ENCODE measurements around the gene IBSP. TPM values are rescaled to one million over a fixed set of nuclear protein-coding genes. Genes with fewer than 3 reads are reported as not detected.

The IBSP gene
- total and polyA plus RNA-seq, 10 donors = not detected

- no peaks in the 10 kb centered on the region for H3K36me3 ChIP-seq
- peaks cover 0 to 38% (median 21%) of the 10 kb centered on the region in 6 donors for H3K4me1 ChIP-seq
- no peak for DNase-seq
- H3K27me3 ChIP-seq (replicated peaks in 1 of 7) = peaks cover 0 to 23% (median 0%) of the 10 kb centered on the region in 7 donors
- 23 to 34% (median 29%) methylated on average over 4 of the region's 4 CpGs for WGBS, 5 donors
- intact Hi-C loops (cut with DNase I; ENCODE audit: low total_unique reads) = loop anchor here (5.0 kb wide), 2 partner anchors 128 to 167 kb away; partner anchors contain the start of gene SPP1
- TF ChIP-seq POLR2A (IDR thresholded peaks at IDR 0.05) (no peak), CTCF (IDR thresholded peaks at IDR 0.05 in 8 of 11, conservative IDR thresholded peaks at IDR 0.05 in 3 of 11) (no peak), POLR2AphosphoS5 (IDR thresholded peaks at IDR 0.05) (no peak)
- peak overlapping the region in 1 of 8 donors; percentile 46 for H3K4me3 ChIP-seq
- H3K9me3 ChIP-seq = no peaks in the 10 kb centered on the region
- H3K27ac ChIP-seq = peak overlapping the region in 3 of 8 donors; percentile 41 to 84 (median 74)
Observed at GRCh38 chr4:87849612-87850011, 50.3 kb downstream of the IBSP start.

- WGBS, 5 donors = 46 to 74% (median 65%) methylated on average over 8 of the region's 8 CpGs
- no peak for TF ChIP-seq POLR2A (IDR thresholded peaks at IDR 0.05)
- TF ChIP-seq POLR2AphosphoS5 (IDR thresholded peaks at IDR 0.05) = peak in 1 of 3 donors; percentile 25
- intact Hi-C loops (cut with DNase I; ENCODE audit: low total_unique reads) = loop anchor here (5.0 kb wide), 1 partner anchor 126 kb away; the partner anchor contains the start of gene SPP1
- Histone ChIP-seq H3K9me3 (no peaks in the 10 kb centered on the region), H3K4me3 (peak overlapping the region in 1 of 8 donors; percentile 46), H3K27ac (peak overlapping the region in 7 of 8 donors; percentile 20 to 84 (median 63)), H3K36me3 (no peaks in the 10 kb centered on the region), H3K27me3 (replicated peaks in 1 of 7) (peaks cover 0 to 15% (median 0%) of the 10 kb centered on the region in 7 donors), H3K4me1 (peaks cover 0 to 38% (median 21%) of the 10 kb centered on the region in 6 donors)
- no peak for DNase-seq
Observed at GRCh38 chr4:87851332-87851731, 52.0 kb downstream of the IBSP start.

GRCh38 chr4:87851953-87852352 lies 52.6 kb downstream of the IBSP start:
- peaks cover 0 to 11% (median 0%) of the 10 kb centered on the region in 7 donors for H3K27me3 ChIP-seq (replicated peaks in 1 of 7)
- H3K4me1 ChIP-seq = peaks cover 0 to 38% (median 21%) of the 10 kb centered on the region in 6 donors
- WGBS, 5 donors = 65 to 86% (median 71%) methylated on average over 4 of the region's 4 CpGs
- intact Hi-C loops (cut with DNase I; ENCODE audit: low total_unique reads) = loop anchor here (5.0 kb wide), 1 partner anchor 125 kb away; the partner anchor contains the start of gene SPP1
- no peak for DNase-seq
- peak overlapping the region in 3 of 8 donors; percentile 43 to 84 (median 74) for H3K27ac ChIP-seq
- H3K4me3 ChIP-seq = no peak overlapping the region
- TF ChIP-seq CTCF (IDR thresholded peaks at IDR 0.05 in 8 of 11, conservative IDR thresholded peaks at IDR 0.05 in 3 of 11) = no peak
- no peak for TF ChIP-seq POLR2AphosphoS5 (IDR thresholded peaks at IDR 0.05)
- no peak for TF ChIP-seq POLR2A (IDR thresholded peaks at IDR 0.05)
- H3K36me3 ChIP-seq = no peaks in the 10 kb centered on the region
- no peaks in the 10 kb centered on the region for H3K9me3 ChIP-seq

GRCh38 chr4:87853108-87853507 lies 53.8 kb downstream of the IBSP start:
- WGBS, 5 donors = 0 to 3% (median 2%) methylated on average over 3 of the region's 3 CpGs
- H3K9me3 ChIP-seq = no peaks in the 10 kb centered on the region
- no peaks in the 10 kb centered on the region for H3K36me3 ChIP-seq
- no peak for DNase-seq
- TF ChIP-seq POLR2AphosphoS5 (IDR thresholded peaks at IDR 0.05) (no peak), POLR2A (IDR thresholded peaks at IDR 0.05) (no peak), CTCF (IDR thresholded peaks at IDR 0.05 in 8 of 11, conservative IDR thresholded peaks at IDR 0.05 in 3 of 11) (peak in 7 of 11 experiments; percentile 15 to 50 (median 43))
- intact Hi-C loops (cut with DNase I; ENCODE audit: low total_unique reads) = loop anchor here (5.0 kb wide), 1 partner anchor 124 kb away; the partner anchor contains the start of gene SPP1
- no peak overlapping the region for H3K27ac ChIP-seq
- H3K4me3 ChIP-seq = no peak overlapping the region
- H3K27me3 ChIP-seq (replicated peaks in 1 of 7) = no peaks in the 10 kb centered on the region
- H3K4me1 ChIP-seq = peaks cover 0 to 38% (median 21%) of the 10 kb centered on the region in 6 donors
